Stomach smooth muscle (tissue), 2 donors: ENCODE measurements around the gene GAB1.

Experiments
- H3K27ac ChIP-seq: one replicate; pipeline ENCODE4 v1.7.0; 2013; ENCODE audit warnings: mild to moderate bottlenecking, low read length, inconsistent platforms
- H3K27me3 ChIP-seq, 2 donors: one replicate each; pipeline ENCODE4 v1.7.0; 2013; ENCODE audit warnings: low read length in 2 of 2; ENCODE audit not compliant: insufficient read depth in 2 of 2, control insufficient read depth in 1 of 2
- H3K36me3 ChIP-seq, 2 donors: one replicate each; pipeline ENCODE4 v1.7.0; 2013; ENCODE audit warnings: low read length in 2 of 2; ENCODE audit not compliant: control insufficient read depth in 2 of 2, insufficient read depth in 2 of 2
- H3K4me1 ChIP-seq: one replicate; pipeline ENCODE4 v1.7.0; 2013; ENCODE audit warnings: low read length; ENCODE audit not compliant: control insufficient read depth, insufficient read depth
- H3K4me3 ChIP-seq, 2 donors: one replicate each; pipeline ENCODE4 v1.7.0; 2013; ENCODE audit warnings: low read length in 2 of 2
- H3K9ac ChIP-seq, 2 donors: one replicate each; pipeline ENCODE4 v1.7.0; 2013; ENCODE audit warnings: low read length in 2 of 2, mild to moderate bottlenecking in 1 of 2
- H3K9me3 ChIP-seq, 2 donors: one replicate each; pipeline ENCODE4 v1.7.0; 2013; ENCODE audit warnings: low read length in 2 of 2; ENCODE audit not compliant: control insufficient read depth in 2 of 2
- donor health status: healthy.
- donor health status: Pancreatic carcinoma.

GAB1 gene

GRCh38 chr4:143302536-143302935 is 34.1 kb upstream of the GAB1 start:
- Histone ChIP-seq H3K4me1 (peaks cover 2% of the 10 kb centered on the region), H3K27me3 (no peaks in the 10 kb centered on the region), H3K36me3 (no peaks in the 10 kb centered on the region), H3K4me3 (no peak overlapping the region), H3K9ac (no peak overlapping the region), H3K9me3 (no peaks in the 10 kb centered on the region), H3K27ac (no peak overlapping the region)

- Histone ChIP-seq H3K27ac (no peak overlapping the region), H3K9me3 (no peaks in the 10 kb centered on the region), H3K4me1 (no peaks in the 10 kb centered on the region), H3K27me3 (no peaks in the 10 kb centered on the region), H3K9ac (no peak overlapping the region), H3K4me3 (no peak overlapping the region), H3K36me3 (no peaks in the 10 kb centered on the region)
Observed at GRCh38 chr4:143306788-143307187, 29.9 kb upstream of the GAB1 start.

DNA sequence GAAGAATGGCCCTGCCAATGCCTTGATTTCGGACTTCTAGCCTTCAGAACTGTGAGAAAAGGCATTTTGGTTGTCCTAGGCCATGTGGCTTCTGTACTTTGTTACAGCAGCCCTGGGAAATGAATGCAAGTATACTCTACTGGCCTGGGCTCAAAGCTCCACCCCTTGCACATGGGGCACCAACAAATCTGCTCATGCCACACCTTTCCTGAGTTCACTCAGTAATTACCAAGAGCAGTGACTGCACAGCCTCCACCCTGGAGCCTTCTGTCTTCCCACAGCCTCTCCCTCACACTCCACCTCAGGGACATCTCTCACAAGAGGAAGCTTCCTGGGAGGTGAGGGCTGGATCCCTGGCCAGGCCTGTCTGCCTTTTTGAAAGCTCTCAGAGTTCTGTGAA is 29.1 kb upstream of the GAB1 start:
- no peak overlapping the region for H3K4me3 ChIP-seq
- H3K27me3 ChIP-seq = no peaks in the 10 kb centered on the region
- no peaks in the 10 kb centered on the region for H3K36me3 ChIP-seq
- no peaks in the 10 kb centered on the region for H3K4me1 ChIP-seq
- no peaks in the 10 kb centered on the region for H3K9me3 ChIP-seq
- H3K9ac ChIP-seq = no peak overlapping the region
- no peak overlapping the region for H3K27ac ChIP-seq

GRCh38 chr4:143308377-143308776 is 28.3 kb upstream of the GAB1 start:
- Histone ChIP-seq H3K27ac (no peak overlapping the region), H3K9me3 (no peaks in the 10 kb centered on the region), H3K4me1 (no peaks in the 10 kb centered on the region), H3K9ac (no peak overlapping the region), H3K4me3 (no peak overlapping the region), H3K27me3 (no peaks in the 10 kb centered on the region), H3K36me3 (no peaks in the 10 kb centered on the region)

DNA sequence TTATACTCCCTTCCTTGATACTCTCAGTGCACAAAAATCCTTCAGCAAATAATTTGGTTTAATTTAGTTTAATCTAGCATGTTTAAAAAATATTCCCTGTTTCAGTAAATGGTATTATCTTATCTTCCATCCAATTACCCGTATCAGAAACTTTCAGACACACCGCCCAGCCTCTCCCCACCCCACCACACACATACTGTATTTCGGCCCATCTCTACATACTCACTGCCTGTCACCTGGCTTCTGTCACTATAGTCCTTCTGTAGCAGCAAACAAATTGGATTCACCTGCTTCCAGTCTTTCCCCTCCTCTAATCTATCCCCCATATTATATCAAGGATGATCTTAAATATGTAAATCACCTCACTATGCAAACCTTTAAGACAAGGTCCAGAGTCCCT is 24.8 kb upstream of the GAB1 start:
- Histone ChIP-seq H3K36me3 (no peaks in the 10 kb centered on the region), H3K27ac (no peak overlapping the region), H3K27me3 (no peaks in the 10 kb centered on the region), H3K9ac (no peak overlapping the region), H3K4me3 (no peak overlapping the region), H3K4me1 (peaks cover 3% of the 10 kb centered on the region), H3K9me3 (no peaks in the 10 kb centered on the region)

- no peaks in the 10 kb centered on the region for H3K9me3 ChIP-seq
- H3K9ac ChIP-seq = no peak overlapping the region
- no peak overlapping the region for H3K4me3 ChIP-seq
- H3K27ac ChIP-seq = no peak overlapping the region
- no peaks in the 10 kb centered on the region for H3K27me3 ChIP-seq
- H3K4me1 ChIP-seq = peaks cover 6% of the 10 kb centered on the region
- no peaks in the 10 kb centered on the region for H3K36me3 ChIP-seq
Observed at GRCh38 chr4:143313521-143313920, 23.2 kb upstream of the GAB1 start.

- Histone ChIP-seq H3K36me3 (no peaks in the 10 kb centered on the region), H3K9ac (no peak overlapping the region), H3K27me3 (no peaks in the 10 kb centered on the region), H3K9me3 (no peaks in the 10 kb centered on the region), H3K4me3 (no peak overlapping the region), H3K27ac (no peak overlapping the region), H3K4me1 (peaks cover 6% of the 10 kb centered on the region)
Observed at GRCh38 chr4:143313996-143314395, 22.7 kb upstream of the GAB1 start.

- H3K9ac ChIP-seq = no peak overlapping the region
- no peaks in the 10 kb centered on the region for H3K27me3 ChIP-seq
- no peak overlapping the region for H3K27ac ChIP-seq
- no peak overlapping the region for H3K4me3 ChIP-seq
- no peaks in the 10 kb centered on the region for H3K36me3 ChIP-seq
- no peaks in the 10 kb centered on the region for H3K9me3 ChIP-seq
- H3K4me1 ChIP-seq = peaks cover 5% of the 10 kb centered on the region
Observed at GRCh38 chr4:143320113-143320512, 16.6 kb upstream of the GAB1 start.

DNA sequence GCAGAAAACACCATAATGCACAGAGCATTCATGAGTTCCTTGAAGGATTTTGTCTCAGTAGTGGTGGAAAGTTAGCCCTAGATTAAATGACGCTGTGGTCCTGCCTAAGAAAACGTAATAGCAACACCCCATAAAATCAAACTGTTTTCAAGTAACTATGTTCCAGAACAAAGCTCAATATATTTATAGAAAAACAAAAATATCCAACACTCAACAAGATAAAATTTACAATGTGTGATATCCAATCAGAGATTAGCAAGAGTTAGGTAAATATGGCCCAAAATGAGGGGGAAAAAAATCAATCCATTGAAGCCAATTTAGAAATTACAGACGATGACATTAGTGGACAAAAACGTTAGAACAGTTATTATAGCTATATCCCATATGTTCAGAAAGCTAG is 9.9 kb upstream of the GAB1 start:
- H3K9ac ChIP-seq = no peak overlapping the region
- no peaks in the 10 kb centered on the region for H3K9me3 ChIP-seq
- H3K4me3 ChIP-seq = no peak overlapping the region
- H3K27me3 ChIP-seq = no peaks in the 10 kb centered on the region
- no peak overlapping the region for H3K27ac ChIP-seq
- no peaks in the 10 kb centered on the region for H3K36me3 ChIP-seq
- H3K4me1 ChIP-seq = no peaks in the 10 kb centered on the region

DNA sequence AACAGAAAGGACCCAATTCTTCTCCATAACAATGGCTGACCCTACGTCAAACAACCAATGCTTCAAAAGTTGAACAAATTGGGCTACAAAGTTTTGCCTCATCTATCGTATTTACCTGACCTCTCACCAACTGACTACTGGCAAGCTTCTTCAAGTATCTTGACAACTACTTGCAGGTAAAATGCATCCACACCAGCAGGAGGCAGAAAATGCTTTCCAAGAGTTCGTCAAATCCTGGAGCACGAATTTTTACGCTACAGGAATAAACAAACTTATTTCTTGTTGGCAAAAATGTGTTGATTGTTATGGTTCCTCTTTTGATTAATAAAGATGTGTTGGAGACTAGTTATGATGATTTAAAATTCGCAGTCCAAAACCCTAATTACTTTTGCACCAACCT is 6.7 kb upstream of the GAB1 start:
- Histone ChIP-seq H3K27me3 (no peaks in the 10 kb centered on the region), H3K9me3 (no peaks in the 10 kb centered on the region), H3K4me3 (no peak overlapping the region), H3K4me1 (no peaks in the 10 kb centered on the region), H3K27ac (no peak overlapping the region), H3K36me3 (no peaks in the 10 kb centered on the region), H3K9ac (no peak overlapping the region)

DNA sequence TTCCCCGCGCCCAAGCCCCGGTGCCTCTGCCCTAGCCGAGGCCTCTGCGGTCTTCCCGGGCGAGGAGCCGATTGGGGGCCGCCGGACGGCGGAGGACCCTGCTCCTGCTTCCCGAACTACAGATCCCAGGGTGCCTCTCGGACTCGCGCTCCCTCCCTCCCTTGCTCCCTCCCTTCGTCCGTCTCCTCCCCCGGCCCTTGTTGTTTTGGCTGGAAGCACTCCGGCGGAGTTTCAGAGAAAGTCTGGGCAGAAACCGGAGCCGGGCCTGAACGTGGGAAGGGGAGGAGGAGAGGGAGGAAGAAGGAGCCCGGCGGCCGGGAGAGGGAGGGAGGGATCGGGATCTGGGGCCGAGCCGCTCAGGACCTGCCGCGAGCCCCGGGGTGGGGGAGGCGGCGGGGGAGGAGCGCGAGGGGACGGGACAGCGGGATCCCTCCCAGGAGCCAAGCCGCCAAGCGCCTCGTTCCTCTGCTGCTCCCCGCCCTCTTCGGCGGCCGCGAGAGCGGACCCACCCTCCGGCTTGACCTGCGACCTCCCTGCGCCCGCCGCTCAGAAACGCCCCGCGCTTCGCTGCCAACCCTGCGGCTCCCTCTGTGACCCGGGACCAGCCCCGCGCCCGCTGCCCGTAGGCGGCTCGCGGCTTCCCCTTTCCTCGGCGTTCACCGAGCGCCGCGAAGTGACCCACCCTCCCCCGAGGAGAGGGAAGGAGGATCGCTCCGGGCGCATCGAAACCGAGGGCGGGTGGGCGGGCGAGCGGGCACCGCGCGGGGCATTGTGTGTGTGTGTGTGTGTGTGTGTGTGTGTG is 496 bp upstream of the GAB1 start:
- Histone ChIP-seq H3K4me1 (peaks cover 2% of the 10 kb centered on the region), H3K9me3 (no peaks in the 10 kb centered on the region), H3K36me3 (no peaks in the 10 kb centered on the region), H3K27ac (peak overlapping the region; percentile 96), H3K4me3 (peak overlapping the region; percentile 92 to 99), H3K9ac (peak overlapping the region; percentile 84 to 85), H3K27me3 (no peaks in the 10 kb centered on the region)
